ENCODE data around the gene PLEKHH2. TPM values are rescaled to one million over a fixed set of nuclear protein-coding genes. Genes with fewer than 3 reads are reported as not detected.

PLEKHH2 gene
- total and polyA plus RNA-seq, 2 of the 13 experiments (the other 11 are each of a cell fraction or from before 2014, with no cell fraction given) = 1.1 to 3.0 TPM

- TF ChIP-seq ZNF609 (CRISPR knock-in tag; IDR thresholded peaks at IDR 0.05; ENCODE audit: borderline replicate concordance) = peak; percentile 64
- TF ChIP-seq MYC (CRISPR knock-in tag; IDR thresholded peaks at IDR 0.05; ENCODE audit: borderline replicate concordance) = 0 out of 2 replicates have a peak, but pooled peaks have one; percentile 24
- TF ChIP-seq, protein P1, sequence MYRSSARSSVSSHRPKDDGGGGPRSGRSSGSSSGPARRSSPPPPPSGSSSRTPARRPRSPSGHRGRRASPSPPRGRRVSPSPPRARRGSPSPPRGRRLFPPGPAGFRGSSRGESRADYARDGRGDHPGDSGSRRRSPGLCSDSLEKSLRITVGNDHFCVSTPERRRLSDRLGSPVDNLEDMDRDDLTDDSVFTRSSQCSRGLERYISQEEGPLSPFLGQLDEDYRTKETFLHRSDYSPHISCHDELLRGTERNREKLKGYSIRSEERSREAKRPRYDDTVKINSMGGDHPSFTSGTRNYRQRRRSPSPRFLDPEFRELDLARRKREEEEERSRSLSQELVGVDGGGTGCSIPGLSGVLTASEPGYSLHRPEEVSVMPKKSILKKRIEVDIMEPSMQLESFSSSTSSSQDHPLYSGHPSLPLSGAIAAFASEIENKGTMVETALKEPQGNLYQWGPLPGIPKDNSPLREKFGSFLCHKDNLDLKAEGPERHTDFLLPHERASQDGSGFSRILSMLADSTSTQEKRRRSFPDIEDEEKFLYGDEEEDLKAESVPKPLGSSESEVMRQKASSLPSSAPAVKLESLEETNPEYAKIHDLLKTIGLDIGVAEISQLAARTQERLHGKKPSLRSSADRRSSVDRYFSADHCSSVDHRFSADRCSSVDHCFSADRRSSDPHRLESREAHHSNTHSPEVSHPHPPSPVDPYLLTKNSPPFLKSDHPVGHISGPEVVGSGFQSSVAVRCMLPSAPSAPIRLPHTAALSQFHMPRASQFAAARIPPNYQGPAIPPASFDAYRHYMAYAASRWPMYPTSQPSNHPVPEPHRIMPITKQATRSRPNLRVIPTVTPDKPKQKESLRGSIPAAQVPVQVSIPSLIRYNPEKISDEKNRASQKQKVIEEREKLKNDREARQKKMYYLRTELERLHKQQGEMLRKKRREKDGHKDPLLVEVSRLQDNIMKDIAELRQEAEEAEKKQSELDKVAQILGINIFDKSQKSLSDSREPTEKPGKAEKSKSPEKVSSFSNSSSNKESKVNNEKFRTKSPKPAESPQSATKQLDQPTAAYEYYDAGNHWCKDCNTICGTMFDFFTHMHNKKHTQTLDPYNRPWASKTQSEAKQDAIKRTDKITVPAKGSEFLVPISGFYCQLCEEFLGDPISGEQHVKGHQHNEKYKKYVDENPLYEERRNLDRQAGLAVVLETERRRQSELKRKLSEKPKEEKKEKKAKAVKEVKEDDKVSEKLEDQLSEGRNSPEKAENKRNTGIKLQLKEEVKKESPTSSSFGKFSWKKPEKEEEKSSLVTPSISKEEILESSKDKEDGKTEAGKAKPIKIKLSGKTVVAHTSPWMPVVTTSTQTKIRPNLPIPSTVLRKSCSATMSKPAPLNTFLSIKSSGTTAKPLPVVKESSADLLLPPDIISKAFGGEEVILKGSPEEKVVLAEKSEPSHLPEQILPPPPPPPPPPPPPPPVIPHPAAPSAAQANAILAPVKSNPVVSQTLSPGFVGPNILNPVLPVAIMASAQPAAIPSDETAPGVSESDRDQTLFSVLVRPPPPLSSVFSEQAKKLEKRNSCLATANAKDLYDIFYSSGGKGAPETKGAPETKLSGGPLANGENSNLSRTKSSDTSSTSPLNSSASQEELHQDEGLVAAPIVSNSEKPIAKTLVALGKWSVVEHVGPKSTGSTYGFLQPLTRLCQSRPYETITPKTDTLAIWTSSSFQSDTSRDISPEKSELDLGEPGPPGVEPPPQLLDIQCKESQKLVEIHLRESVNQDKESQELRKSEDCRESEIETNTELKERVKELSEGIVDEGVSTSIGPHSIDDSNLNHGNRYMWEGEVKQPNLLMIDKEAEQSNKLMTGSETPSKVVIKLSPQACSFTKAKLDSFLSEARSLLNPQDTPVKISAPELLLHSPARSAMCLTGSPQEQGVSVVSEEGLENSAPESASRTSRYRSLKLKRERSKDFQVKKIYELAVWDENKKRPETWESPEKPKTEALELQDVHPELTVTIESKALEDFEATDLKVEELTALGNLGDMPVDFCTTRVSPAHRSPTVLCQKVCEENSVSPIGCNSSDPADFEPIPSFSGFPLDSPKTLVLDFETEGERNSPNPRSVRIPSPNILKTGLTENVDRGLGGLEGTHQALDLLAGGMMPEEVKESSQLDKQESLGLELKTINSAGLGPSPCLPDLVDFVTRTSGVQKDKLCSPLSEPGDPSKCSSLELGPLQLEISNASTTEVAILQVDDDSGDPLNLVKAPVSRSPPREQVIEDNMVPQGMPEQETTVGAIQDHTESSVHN (CRISPR knock-in tag; IDR thresholded peaks at IDR 0.05) = no peak
- TF ChIP-seq ZBTB10 (CRISPR knock-in tag; IDR thresholded peaks at IDR 0.05; ENCODE audit: borderline replicate concordance) = peak; percentile 89
- peak; percentile 53; the same call in 1 of the 2 replicates for TF ChIP-seq HOMEZ (CRISPR knock-in tag; IDR thresholded peaks at IDR 0.05; ENCODE audit: low read depth)
- 0 out of 2 replicates have a peak, but pooled peaks have one; percentile 44 for TF ChIP-seq ZFY (CRISPR knock-in tag; IDR thresholded peaks at IDR 0.05)
- 0 out of 2 replicates have a peak, but pooled peaks have one; percentile 80 for TF ChIP-seq HOXA5 (CRISPR knock-in tag; IDR thresholded peaks at IDR 0.05)
- no peak for TF ChIP-seq CREBL2 (CRISPR knock-in tag; IDR thresholded peaks at IDR 0.05; ENCODE audit: borderline replicate concordance)
- TF ChIP-seq NR2F1 (CRISPR knock-in tag; IDR thresholded peaks at IDR 0.05) = no peak
Observed at GRCh38 chr2:43637030-43637803, at the start of gene PLEKHH2 (continued).
